Measurements from ENCODE around the gene SLC16A11. TPM values are rescaled to one million over a fixed set of nuclear protein-coding genes. Genes with fewer than 3 reads are reported as not detected.

Gene SLC16A11
- polyA plus RNA-seq, 1 donor (not counting 4 experiments of a cell fraction or from before 2014, with no cell fraction given): not detected

DNA sequence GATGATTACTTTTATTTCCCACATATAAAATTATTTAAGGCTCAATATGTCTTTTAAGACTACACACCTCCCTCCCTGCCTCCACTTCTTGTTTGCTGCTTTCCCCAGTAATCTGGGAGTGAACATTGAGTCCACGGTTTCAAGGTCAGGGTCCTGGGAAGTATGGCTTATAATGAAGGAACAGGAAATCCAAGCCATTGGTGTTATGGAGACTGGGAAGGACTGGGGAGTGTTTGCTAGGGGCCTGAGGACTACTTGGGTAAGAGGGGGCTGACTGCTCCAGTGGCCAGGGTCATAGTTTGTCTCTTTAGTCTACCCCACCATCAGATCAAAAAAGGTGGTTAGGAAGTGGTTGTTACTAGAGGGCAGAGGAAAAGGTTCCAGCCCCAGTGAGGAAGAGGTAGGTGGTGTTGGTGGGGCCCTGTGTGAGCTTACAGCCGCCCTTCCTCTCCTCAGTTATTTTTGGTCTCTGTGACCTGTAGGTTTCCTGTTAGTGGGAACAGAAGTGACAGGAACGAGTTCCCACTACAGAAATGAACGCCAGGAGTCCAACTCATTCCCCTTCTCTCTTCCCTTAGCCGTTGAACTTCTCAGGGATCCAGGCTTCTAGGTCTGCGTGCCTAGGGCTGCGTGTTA, 8.8 kb downstream of the SLC16A11 start:
- DNase-seq (ENCODE audit: low read depth, low spot score) (no peak), FAIRE-seq (no peak)
- peak overlapping the region; percentile 90 for H3K4me2 ChIP-seq (ENCODE audit: control insufficient read depth, extremely low read depth, insufficient read depth, low read depth, low read length)
- TF ChIP-seq EZH2 (IDR thresholded peaks at IDR 0.05; ENCODE audit: low read length): no peak
- TF ChIP-seq, protein P1, sequence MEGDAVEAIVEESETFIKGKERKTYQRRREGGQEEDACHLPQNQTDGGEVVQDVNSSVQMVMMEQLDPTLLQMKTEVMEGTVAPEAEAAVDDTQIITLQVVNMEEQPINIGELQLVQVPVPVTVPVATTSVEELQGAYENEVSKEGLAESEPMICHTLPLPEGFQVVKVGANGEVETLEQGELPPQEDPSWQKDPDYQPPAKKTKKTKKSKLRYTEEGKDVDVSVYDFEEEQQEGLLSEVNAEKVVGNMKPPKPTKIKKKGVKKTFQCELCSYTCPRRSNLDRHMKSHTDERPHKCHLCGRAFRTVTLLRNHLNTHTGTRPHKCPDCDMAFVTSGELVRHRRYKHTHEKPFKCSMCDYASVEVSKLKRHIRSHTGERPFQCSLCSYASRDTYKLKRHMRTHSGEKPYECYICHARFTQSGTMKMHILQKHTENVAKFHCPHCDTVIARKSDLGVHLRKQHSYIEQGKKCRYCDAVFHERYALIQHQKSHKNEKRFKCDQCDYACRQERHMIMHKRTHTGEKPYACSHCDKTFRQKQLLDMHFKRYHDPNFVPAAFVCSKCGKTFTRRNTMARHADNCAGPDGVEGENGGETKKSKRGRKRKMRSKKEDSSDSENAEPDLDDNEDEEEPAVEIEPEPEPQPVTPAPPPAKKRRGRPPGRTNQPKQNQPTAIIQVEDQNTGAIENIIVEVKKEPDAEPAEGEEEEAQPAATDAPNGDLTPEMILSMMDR (optimal IDR thresholded peaks at IDR 0.05 in 1 of 3, IDR thresholded peaks at IDR 0.05 in 1 of 3, conservative IDR thresholded peaks at IDR 0.05 in 1 of 3; ENCODE audit: extremely low read depth in 1 of 3, insufficient read depth in 2 of 3, low read length in 3 of 3): no peak
- H3K9me3 ChIP-seq (ENCODE audit: control insufficient read depth, low read depth, low read length): no peaks in the 10 kb centered on the region
- H2AFZ ChIP-seq (ENCODE audit: control insufficient read depth, low read length): peak overlapping the region; percentile 87
- H3K36me3 ChIP-seq (ENCODE audit: control insufficient read depth in 2 of 2, extremely low read depth in 1 of 2, insufficient read depth in 2 of 2, low read length in 2 of 2): no peaks in the 10 kb centered on the region
- no peaks in the 10 kb centered on the region for H3K27me3 ChIP-seq (ENCODE audit: control insufficient read depth, extremely low read depth, insufficient read depth, low read length)
- H4K20me1 ChIP-seq (ENCODE audit: control insufficient read depth, extremely low read depth, insufficient read depth, low read length): no peaks in the 10 kb centered on the region
- H3K4me3 ChIP-seq (ENCODE audit: control insufficient read depth in 2 of 3, extremely low read depth in 1 of 3, insufficient read depth in 2 of 3, low read depth in 1 of 3, low read length in 3 of 3): peak overlapping the region; percentile 77 to 97 (median 85)
- peaks cover 4% of the 10 kb centered on the region for H3K79me2 ChIP-seq (ENCODE audit: control insufficient read depth, insufficient read depth, low read length)
- H3K9me1 ChIP-seq (ENCODE audit: control insufficient read depth, extremely low read depth, insufficient read depth, low read length): peaks cover 2% of the 10 kb centered on the region
- dilution Hi-C loops (cut with MboI; ENCODE audit: extremely low pct_ligation_motif_present, low sequenced_read_pairs): no loop called here
- H3K4me1 ChIP-seq (ENCODE audit: control insufficient read depth, extremely low read depth, insufficient read depth, low read length): peaks cover 10% of the 10 kb centered on the region
- peak overlapping the region; percentile 74 for H3K27ac ChIP-seq (ENCODE audit: control insufficient read depth, insufficient read depth, low read length)
- peak overlapping the region; percentile 73 for H3K9ac ChIP-seq (ENCODE audit: control insufficient read depth, extremely low read depth, insufficient read depth, low read length)

DNA sequence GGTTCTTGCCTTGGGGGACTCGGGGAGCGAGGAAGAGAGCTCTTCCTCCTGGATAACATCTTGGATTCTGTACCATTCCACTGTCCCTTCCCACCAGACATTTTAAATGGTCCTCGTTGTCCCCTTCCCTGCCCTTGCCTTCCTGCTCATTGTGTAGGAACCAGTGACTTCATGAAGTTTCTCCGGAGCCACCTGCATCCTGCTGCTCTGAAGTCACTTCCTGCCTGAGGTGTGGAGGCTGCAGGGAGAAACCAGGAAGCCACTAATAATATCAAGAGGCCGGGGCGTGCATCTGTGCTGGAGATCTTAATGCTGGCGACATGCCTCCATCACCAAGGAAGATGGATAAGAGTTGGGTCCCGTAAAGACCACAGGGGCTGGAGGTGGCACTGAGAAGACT, 14.2 kb downstream of the SLC16A11 start:
- Histone ChIP-seq H3K4me1 (ENCODE audit: control insufficient read depth, extremely low read depth, insufficient read depth, low read length) (no peaks in the 10 kb centered on the region), H3K27ac (ENCODE audit: control insufficient read depth, insufficient read depth, low read length) (no peak overlapping the region), H3K36me3 (ENCODE audit: control insufficient read depth in 2 of 2, extremely low read depth in 1 of 2, insufficient read depth in 2 of 2, low read length in 2 of 2) (no peaks in the 10 kb centered on the region), H3K9me1 (ENCODE audit: control insufficient read depth, extremely low read depth, insufficient read depth, low read length) (no peaks in the 10 kb centered on the region), H3K9me3 (ENCODE audit: control insufficient read depth, low read depth, low read length) (no peaks in the 10 kb centered on the region), H4K20me1 (ENCODE audit: control insufficient read depth, extremely low read depth, insufficient read depth, low read length) (no peaks in the 10 kb centered on the region), H3K27me3 (ENCODE audit: control insufficient read depth, extremely low read depth, insufficient read depth, low read length) (no peaks in the 10 kb centered on the region), H2AFZ (ENCODE audit: control insufficient read depth, low read length) (no peak overlapping the region), H3K9ac (ENCODE audit: control insufficient read depth, extremely low read depth, insufficient read depth, low read length) (no peak overlapping the region), H3K79me2 (ENCODE audit: control insufficient read depth, insufficient read depth, low read length) (no peaks in the 10 kb centered on the region), H3K4me2 (ENCODE audit: control insufficient read depth, extremely low read depth, insufficient read depth, low read depth, low read length) (no peak overlapping the region), H3K4me3 (ENCODE audit: control insufficient read depth in 2 of 3, extremely low read depth in 1 of 3, insufficient read depth in 2 of 3, low read depth in 1 of 3, low read length in 3 of 3) (no peak overlapping the region)
- no peak for FAIRE-seq
- no peak for DNase-seq (ENCODE audit: low read depth, low spot score)
- TF ChIP-seq, protein P1 (optimal IDR thresholded peaks at IDR 0.05 in 1 of 3, IDR thresholded peaks at IDR 0.05 in 1 of 3, conservative IDR thresholded peaks at IDR 0.05 in 1 of 3; ENCODE audit: extremely low read depth in 1 of 3, insufficient read depth in 2 of 3, low read length in 3 of 3): no peak
- TF ChIP-seq EZH2 (IDR thresholded peaks at IDR 0.05; ENCODE audit: low read length): no peak
- dilution Hi-C loops (cut with MboI; ENCODE audit: extremely low pct_ligation_motif_present, low sequenced_read_pairs): no loop called here

All from keratinocyte (primary cell).